Adipose tissue (tissue), 3 donors: ENCODE results near the gene FXR2. TPM values are rescaled to one million over a fixed set of nuclear protein-coding genes. Genes with fewer than 3 reads are reported as not detected.

ENCODE experiments used
- polyA plus RNA-seq, 3 donors: library from polyadenylated mRNA; stranded (reverse); fragments of 200-250 nt; gene quantifications; one replicate each; pipeline ENCODE4 v1.2.3, GENCODE V29; 2013
- donor health status: healthy with polysubstance abuse.
- donor health status: Bipolar disorder and iron deficiency.
- donor health status: healthy.

FXR2 gene
- polyA plus RNA-seq, 3 donors: 14.7 to 29.9 (median 23.3) TPM

Other genes with a start within 250 kb of the FXR2 start
- 1 to 10 TPM; 2.1 to 8.0 (median 5.5) TPM for gene TNK1, start 233.8 kb downstream of the FXR2 start, polyA plus RNA-seq
- 10 to 100 TPM; 15.1 to 48.2 (median 42.3) TPM for gene PLSCR3, start 220.4 kb downstream of the FXR2 start, polyA plus RNA-seq
- 100 to 1,000 TPM in 2 of 3 donors, 10 to 100 TPM in 1; 86.0 to 252 (median 173) TPM for gene TMEM256, start 210.8 kb downstream of the FXR2 start, polyA plus RNA-seq
- 10 to 100 TPM in 2 of 3 donors, 1 to 10 TPM in 1; 2.9 to 11.4 (median 10.5) TPM for gene NLGN2, start 207.1 kb downstream of the FXR2 start, polyA plus RNA-seq
- gene SPEM1, start 194.6 kb downstream of the FXR2 start, polyA plus RNA-seq: not detected
- gene SPEM2, start 189.3 kb downstream of the FXR2 start, polyA plus RNA-seq: not detected
- not detected for gene SPEM3, start 186.0 kb downstream of the FXR2 start, polyA plus RNA-seq
- 1 to 10 TPM in 2 of 3 donors, under 1 TPM in 1; 0.79 to 5.2 (median 1.9) TPM for gene TMEM102, start 179.5 kb downstream of the FXR2 start, polyA plus RNA-seq
- gene FGF11, start 175.4 kb downstream of the FXR2 start, polyA plus RNA-seq: 1 to 10 TPM in 1 of 3 donors, under 1 TPM in 2; 0.28 to 4.6 (median 0.86) TPM
- 10 to 100 TPM in 2 of 3 donors, 1 to 10 TPM in 1; 5.0 to 14.2 (median 12.7) TPM for gene CHRNB1, start 169.8 kb downstream of the FXR2 start, polyA plus RNA-seq
- 10 to 100 TPM; 17.4 to 45.0 (median 32.9) TPM for gene ZBTB4, start 135.3 kb downstream of the FXR2 start, polyA plus RNA-seq
- not detected for gene SLC35G6, start 133.5 kb downstream of the FXR2 start, polyA plus RNA-seq
- 10 to 100 TPM; 20.9 to 35.4 (median 24.6) TPM for gene POLR2A, start 130.5 kb downstream of the FXR2 start, polyA plus RNA-seq
- 100 to 1,000 TPM in 1 of 3 donors, 10 to 100 TPM in 2; 19.6 to 100 (median 49.9) TPM for gene TNFSF12, start 65.8 kb downstream of the FXR2 start, polyA plus RNA-seq
- 10 to 100 TPM; 19.3 to 42.6 (median 26.5) TPM for gene TNFSF13, start 56.1 kb downstream of the FXR2 start, polyA plus RNA-seq
- gene SENP3, start 53.0 kb downstream of the FXR2 start, polyA plus RNA-seq: 10 to 100 TPM; 25.1 to 52.1 (median 43.0) TPM
- 100 to 1,000 TPM in 1 of 3 donors, 10 to 100 TPM in 2; 19.4 to 111 (median 99.0) TPM for gene CD68, start 35.3 kb downstream of the FXR2 start, polyA plus RNA-seq
- 10 to 100 TPM; 31.7 to 72.2 (median 50.2) TPM for gene MPDU1, start 31.0 kb downstream of the FXR2 start, polyA plus RNA-seq
- 1 to 10 TPM in 1 of 3 donors, under 1 TPM in 2; 0.21 to 2.7 (median 0.46) TPM for gene SOX15, start 24.8 kb downstream of the FXR2 start, polyA plus RNA-seq
- 100 to 1,000 TPM in 2 of 3 donors, 10 to 100 TPM in 1; 93.7 to 142 (median 130) TPM for gene SAT2, start 12.9 kb upstream of the FXR2 start, polyA plus RNA-seq
- gene SHBG, start 15.2 kb upstream of the FXR2 start, polyA plus RNA-seq: under 1 TPM; 0.32 to 0.67 (median 0.45) TPM
- 1 to 10 TPM in 2 of 3 donors, under 1 TPM in 1; 0.51 to 2.2 (median 1.5) TPM for gene ATP1B2, start 36.0 kb upstream of the FXR2 start, polyA plus RNA-seq
- 10 to 100 TPM; 13.5 to 17.8 (median 16.6) TPM for gene TP53, start 72.6 kb upstream of the FXR2 start, polyA plus RNA-seq
- 1 to 10 TPM; 2.8 to 5.6 (median 5.0) TPM for gene WRAP53, start 73.6 kb upstream of the FXR2 start, polyA plus RNA-seq
- gene EFNB3, start 90.3 kb upstream of the FXR2 start, polyA plus RNA-seq: 1 to 10 TPM in 1 of 3 donors, under 1 TPM in 2; 0.54 to 1.1 (median 0.89) TPM
- under 1 TPM; 0.03 to 0.79 (median 0.19) TPM for gene DNAH2, start 102.8 kb upstream of the FXR2 start, polyA plus RNA-seq
- 10 to 100 TPM in 2 of 3 donors, 1 to 10 TPM in 1; 4.6 to 44.6 (median 21.6) TPM for gene KDM6B, start 219.3 kb upstream of the FXR2 start, polyA plus RNA-seq
- 10 to 100 TPM; 10.4 to 85.7 (median 77.4) TPM for gene TMEM88, start 240.2 kb upstream of the FXR2 start, polyA plus RNA-seq
- gene NAA38, start 242.7 kb upstream of the FXR2 start, polyA plus RNA-seq: 100 to 1,000 TPM in 2 of 3 donors, 10 to 100 TPM in 1; 69.0 to 191 (median 132) TPM
- gene CYB5D1, start 243.1 kb upstream of the FXR2 start, polyA plus RNA-seq: 10 to 100 TPM in 2 of 3 donors, 1 to 10 TPM in 1; 8.9 to 15.4 (median 11.2) TPM